Nephron (organoid): ENCODE measurements around the gene POMT1.

Experiments used
- H3K27ac Mint-ChIP-seq, 3 experiments: 2 replicates each; pipeline ENCODE4 v1.8.0; 2020; ENCODE audit warnings: mixed read lengths in 3 of 3, mild to moderate bottlenecking in 2 of 3, moderate library complexity in 1 of 3
- H3K27me3 Mint-ChIP-seq: 2 replicates; pipeline ENCODE4 v1.8.0; 2021; ENCODE audit warnings: low read depth, mild to moderate bottlenecking, moderate library complexity, mixed read lengths
- H3K36me3 Mint-ChIP-seq: 2 replicates; pipeline ENCODE4 v1.8.0; 2020; ENCODE audit warnings: low read depth, mixed read lengths
- H3K4me1 Mint-ChIP-seq: 2 replicates; pipeline ENCODE4 v1.8.0; 2020; ENCODE audit warnings: mixed read lengths
- H3K4me3 Mint-ChIP-seq, 3 experiments: 2 replicates each; pipeline ENCODE4 v1.8.0; 2020; ENCODE audit warnings: mild to moderate bottlenecking in 3 of 3, mixed read lengths in 3 of 3, moderate library complexity in 2 of 3
- H3K9me3 Mint-ChIP-seq: 2 replicates; pipeline ENCODE4 v1.8.0; 2020; ENCODE audit warnings: mixed read lengths
- TF ChIP-seq, protein P1 (sequence below), 3 experiments: fragments of 200-600 bp; sonication (generic); IDR thresholded peaks; one replicate each; pipeline ENCODE4 v1.5.0; 2021; ENCODE audit warnings: antibody characterized with exemption in 3 of 3; ENCODE audit not compliant: unreplicated experiment in 3 of 3

The POMT1 gene

DNA sequence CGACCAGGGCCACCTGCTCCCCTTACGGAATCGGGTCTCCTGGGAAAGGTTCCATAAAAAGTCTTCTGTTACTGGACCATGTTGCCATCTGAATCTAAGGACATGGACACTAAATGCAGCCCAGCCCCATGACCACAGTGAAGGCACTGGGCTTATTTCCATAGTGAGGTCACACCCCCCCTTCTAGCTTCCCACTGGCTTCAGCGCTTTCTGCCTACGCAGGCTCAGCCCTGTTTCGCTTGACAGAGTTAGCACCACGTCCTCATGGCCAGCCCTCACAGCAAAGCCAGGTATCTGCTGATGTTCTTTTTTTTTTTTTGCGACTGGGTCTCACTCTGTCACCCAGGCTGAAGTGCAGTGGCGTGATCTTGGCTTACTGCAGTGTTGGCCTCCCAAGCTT, 14.2 kb downstream of the POMT1 start:
- Mint-ChIP-seq H3K27me3 (no peaks in the 10 kb centered on the region), H3K4me1 (no peaks in the 10 kb centered on the region), H3K27ac (no peak overlapping the region), H3K9me3 (no peaks in the 10 kb centered on the region), H3K36me3 (peaks cover 43% of the 10 kb centered on the region), H3K4me3 (no peak overlapping the region)
- TF ChIP-seq, protein P1, sequence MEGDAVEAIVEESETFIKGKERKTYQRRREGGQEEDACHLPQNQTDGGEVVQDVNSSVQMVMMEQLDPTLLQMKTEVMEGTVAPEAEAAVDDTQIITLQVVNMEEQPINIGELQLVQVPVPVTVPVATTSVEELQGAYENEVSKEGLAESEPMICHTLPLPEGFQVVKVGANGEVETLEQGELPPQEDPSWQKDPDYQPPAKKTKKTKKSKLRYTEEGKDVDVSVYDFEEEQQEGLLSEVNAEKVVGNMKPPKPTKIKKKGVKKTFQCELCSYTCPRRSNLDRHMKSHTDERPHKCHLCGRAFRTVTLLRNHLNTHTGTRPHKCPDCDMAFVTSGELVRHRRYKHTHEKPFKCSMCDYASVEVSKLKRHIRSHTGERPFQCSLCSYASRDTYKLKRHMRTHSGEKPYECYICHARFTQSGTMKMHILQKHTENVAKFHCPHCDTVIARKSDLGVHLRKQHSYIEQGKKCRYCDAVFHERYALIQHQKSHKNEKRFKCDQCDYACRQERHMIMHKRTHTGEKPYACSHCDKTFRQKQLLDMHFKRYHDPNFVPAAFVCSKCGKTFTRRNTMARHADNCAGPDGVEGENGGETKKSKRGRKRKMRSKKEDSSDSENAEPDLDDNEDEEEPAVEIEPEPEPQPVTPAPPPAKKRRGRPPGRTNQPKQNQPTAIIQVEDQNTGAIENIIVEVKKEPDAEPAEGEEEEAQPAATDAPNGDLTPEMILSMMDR (IDR thresholded peaks at IDR 0.05; ENCODE audit: unreplicated experiment in 3 of 3): no peak

DNA sequence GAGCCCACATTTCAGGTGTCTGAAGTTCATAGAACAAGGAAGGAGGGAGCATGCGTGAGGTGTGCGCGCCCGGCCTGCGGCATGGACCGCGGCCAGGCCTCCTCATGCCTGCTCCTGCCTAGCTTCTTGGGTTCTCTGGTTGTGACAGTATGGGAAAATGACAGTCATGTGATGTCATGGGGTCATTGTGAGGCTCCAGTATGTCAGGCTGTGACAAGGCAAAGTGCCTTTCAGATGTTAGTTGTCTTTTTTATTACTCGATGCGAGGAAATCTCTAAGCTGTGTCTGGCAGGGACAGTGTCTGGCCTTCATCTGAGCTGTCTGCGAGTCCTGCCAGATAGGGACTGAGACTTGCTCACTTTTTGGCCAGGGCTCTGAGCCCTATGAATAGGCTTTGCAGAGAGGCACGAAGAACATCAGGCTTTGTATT, 15.1 kb downstream of the POMT1 start:
- TF ChIP-seq, protein P1 (IDR thresholded peaks at IDR 0.05; ENCODE audit: unreplicated experiment in 3 of 3): no peak
- Mint-ChIP-seq H3K27me3 (no peaks in the 10 kb centered on the region), H3K27ac (no peak overlapping the region), H3K4me1 (no peaks in the 10 kb centered on the region), H3K9me3 (no peaks in the 10 kb centered on the region), H3K36me3 (peaks cover 44% of the 10 kb centered on the region), H3K4me3 (no peak overlapping the region)

DNA sequence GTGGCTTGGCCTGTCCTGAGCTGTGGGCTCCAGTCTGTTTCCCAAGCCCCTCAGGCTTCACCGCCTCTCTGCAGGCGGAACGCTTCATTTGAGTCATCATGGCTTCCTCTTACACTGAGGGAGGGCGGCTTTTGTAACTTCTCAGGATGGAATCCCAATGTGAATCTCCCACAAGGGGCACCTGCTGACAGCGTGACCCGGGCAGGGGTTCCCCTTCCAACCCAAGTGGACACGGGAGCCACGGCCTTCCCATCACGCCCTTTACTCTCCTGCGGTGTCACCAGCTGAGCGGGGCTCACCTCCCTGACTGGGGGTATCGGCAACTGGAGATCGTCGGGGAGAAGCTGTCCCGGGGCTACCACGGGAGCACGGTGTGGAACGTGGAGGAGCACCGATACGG, 15.8 kb downstream of the POMT1 start:
- no peaks in the 10 kb centered on the region for H3K4me1 Mint-ChIP-seq
- no peaks in the 10 kb centered on the region for H3K27me3 Mint-ChIP-seq
- H3K27ac Mint-ChIP-seq: no peak overlapping the region
- TF ChIP-seq, protein P1 (IDR thresholded peaks at IDR 0.05; ENCODE audit: unreplicated experiment in 3 of 3): no peak
- H3K36me3 Mint-ChIP-seq: peaks cover 48% of the 10 kb centered on the region
- H3K9me3 Mint-ChIP-seq: no peaks in the 10 kb centered on the region
- H3K4me3 Mint-ChIP-seq: no peak overlapping the region

DNA sequence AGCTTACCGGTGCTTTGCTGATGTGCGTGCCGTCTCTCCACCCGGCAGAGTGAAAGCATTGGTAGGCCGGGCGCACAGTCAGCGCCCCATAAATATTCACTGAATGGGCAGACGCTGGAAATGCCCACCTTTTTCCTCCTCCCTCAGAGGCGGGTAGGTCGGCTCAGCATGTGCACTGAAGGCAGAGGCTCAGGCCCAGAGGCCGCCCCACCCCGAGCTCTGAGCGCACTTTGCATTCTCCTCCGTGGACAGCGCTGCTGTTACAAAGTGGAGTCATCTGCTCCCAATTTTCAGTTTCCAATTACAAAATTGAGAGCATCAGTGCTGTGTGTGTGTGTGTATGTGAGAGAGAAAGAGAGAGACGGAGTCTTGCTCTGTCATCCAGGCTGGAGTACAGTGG, 17.8 kb downstream of the POMT1 start:
- Mint-ChIP-seq H3K4me1 (no peaks in the 10 kb centered on the region), H3K27me3 (no peaks in the 10 kb centered on the region), H3K4me3 (no peak overlapping the region), H3K9me3 (no peaks in the 10 kb centered on the region), H3K27ac (no peak overlapping the region), H3K36me3 (peaks cover 57% of the 10 kb centered on the region)
- TF ChIP-seq, protein P1 (IDR thresholded peaks at IDR 0.05; ENCODE audit: unreplicated experiment in 3 of 3): no peak

DNA sequence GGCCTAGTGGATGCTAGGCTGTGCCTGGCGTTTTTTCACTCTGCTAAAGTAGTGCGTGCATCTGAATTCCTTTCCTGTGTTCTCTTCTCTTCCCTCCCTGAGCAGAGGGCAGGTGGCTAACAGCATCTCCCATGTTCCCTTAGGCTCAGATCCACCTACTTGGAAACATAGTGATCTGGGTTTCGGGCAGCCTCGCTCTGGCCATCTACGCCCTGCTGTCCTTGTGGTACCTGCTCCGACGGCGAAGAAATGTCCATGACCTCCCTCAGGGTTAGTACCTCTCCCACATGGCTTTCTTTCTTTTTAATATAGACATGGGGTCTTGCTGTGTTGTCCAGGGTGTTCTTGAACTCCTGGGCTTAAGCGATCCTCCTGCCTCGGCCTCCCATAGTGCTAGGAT, 18.5 kb downstream of the POMT1 start:
- Mint-ChIP-seq H3K27ac (no peak overlapping the region), H3K4me3 (no peak overlapping the region), H3K36me3 (peaks cover 64% of the 10 kb centered on the region), H3K27me3 (no peaks in the 10 kb centered on the region), H3K9me3 (no peaks in the 10 kb centered on the region), H3K4me1 (no peaks in the 10 kb centered on the region)
- TF ChIP-seq, protein P1 (IDR thresholded peaks at IDR 0.05; ENCODE audit: unreplicated experiment in 3 of 3): no peak

DNA sequence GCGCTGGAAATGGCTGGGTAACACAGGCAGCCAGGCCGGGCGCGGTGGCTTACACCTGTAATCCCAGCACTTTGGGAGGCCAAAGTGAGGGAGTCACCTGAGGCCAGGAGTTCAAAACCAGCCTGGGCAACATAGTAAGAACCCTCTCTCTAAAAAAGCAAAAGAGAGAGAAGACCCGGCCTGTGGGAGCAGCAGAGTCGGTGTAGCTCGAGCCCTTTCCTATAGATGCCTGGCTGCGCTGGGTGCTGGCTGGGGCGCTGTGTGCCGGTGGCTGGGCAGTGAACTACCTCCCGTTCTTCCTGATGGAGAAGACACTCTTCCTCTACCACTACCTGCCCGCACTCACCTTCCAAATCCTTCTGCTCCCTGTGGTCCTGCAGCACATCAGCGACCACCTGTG, 19.1 kb downstream of the POMT1 start:
- Mint-ChIP-seq H3K27me3 (no peaks in the 10 kb centered on the region), H3K27ac (no peak overlapping the region), H3K4me3 (no peak overlapping the region), H3K4me1 (no peaks in the 10 kb centered on the region), H3K9me3 (no peaks in the 10 kb centered on the region), H3K36me3 (peaks cover 70% of the 10 kb centered on the region)
- TF ChIP-seq, protein P1 (IDR thresholded peaks at IDR 0.05; ENCODE audit: unreplicated experiment in 3 of 3): no peak
